GM19328 (cell line): Measurements from ENCODE around the gene NR6A1.

ENCODE experiments used
- ATAC-seq: cut with Tn5 transposase; IDR thresholded peaks from one replicate; pipeline ENCODE4 v1.9.1; 2021; ENCODE audit warnings: mild to moderate bottlenecking, moderate library complexity; ENCODE audit not compliant: unreplicated experiment

Gene NR6A1

DNA sequence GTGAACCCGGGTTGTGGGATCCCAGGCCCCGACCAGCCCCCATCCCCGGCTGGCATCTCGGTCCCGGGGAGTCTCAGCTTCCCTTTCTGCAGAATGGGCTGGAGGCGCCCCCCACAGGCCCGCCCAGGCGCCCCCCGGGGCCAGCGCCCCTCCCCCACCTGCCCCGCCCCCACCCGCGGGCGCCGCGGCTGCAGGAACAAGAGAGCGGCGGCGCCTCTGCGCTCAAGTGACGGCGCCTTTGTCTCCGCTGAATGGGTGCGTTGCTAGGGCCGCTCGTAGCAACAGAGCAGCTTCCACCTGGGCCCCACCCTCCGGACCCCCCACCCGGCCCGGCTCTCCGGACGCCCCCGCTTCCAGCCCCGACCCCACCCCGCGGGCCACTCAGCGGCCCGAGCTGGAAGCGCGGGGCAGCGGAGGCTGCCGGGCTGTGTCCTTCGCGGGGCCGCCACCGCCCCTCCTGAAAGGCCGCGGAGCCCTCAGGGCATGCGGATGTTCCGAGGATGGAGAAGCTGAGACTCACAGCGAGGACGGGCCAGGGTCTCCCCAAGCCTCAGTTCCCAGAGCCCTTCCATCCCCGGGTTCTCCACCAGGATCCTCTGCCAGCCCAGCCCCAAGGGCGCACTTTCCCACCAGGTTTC lies 293.3 kb downstream of the NR6A1 start:
- no peak for ATAC-seq

DNA sequence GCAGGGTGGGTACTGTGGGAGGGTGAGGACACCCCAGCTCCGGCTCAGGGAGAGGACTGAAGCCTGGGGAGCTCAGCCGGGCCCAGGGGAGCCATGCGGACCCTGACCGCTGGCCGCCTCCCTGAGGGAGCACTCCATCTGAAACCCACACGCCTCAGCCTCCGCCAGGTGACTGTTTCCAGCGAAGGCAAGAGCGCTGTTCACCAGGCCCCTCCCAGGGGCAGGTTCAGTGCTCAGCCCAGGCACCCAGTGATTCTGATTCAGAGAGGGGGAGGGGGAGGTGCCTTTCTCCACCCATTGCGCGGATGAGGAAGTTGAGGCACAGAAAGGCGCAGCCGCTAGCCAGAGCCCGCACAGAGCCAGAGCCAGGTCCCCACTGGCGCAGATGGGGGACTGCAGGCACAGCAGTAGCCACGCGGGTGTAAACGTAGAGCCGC lies 293.9 kb downstream of the NR6A1 start:
- ATAC-seq, result no peak

DNA sequence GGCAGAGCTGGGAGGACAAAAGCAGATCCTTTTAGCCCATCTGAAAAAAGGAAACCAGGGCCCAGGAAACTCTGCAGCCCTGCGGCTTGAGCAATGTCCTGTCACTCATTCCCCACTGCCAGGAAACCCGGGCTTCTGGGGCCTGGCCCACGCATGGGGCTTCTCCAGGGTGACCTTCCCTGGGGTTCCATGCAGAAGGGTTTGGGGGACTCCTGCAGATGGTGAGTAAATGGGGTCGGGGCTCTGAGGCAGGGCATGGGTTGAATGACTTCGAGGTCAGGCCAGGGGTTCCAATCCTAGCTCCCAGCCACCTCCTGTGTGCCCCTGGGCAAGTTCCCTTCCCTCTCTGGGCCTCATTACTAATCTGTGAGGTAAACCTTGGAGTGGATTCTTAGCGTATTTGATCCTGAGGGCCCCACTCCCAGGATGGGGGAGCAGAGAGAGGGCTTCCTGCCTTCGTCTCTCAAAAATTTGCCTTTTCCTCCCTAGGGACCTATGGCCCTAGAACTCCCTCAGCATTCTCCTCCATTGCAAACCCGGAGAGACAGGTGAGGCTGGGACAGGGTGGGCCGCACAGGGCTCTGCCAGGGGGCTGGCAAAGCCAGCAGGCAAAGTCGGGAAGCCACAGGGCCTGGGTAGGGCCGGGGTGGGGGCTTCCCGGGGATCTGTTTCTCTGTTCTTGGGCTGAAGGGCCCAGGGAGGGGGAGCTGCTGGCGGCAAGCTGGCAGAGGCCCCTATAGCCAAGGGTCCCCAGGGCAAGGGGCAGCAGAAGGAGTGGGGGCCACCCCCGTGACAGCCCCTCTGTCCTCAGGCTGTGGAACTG lies 295.0 kb downstream of the NR6A1 start:
- no peak for ATAC-seq

DNA sequence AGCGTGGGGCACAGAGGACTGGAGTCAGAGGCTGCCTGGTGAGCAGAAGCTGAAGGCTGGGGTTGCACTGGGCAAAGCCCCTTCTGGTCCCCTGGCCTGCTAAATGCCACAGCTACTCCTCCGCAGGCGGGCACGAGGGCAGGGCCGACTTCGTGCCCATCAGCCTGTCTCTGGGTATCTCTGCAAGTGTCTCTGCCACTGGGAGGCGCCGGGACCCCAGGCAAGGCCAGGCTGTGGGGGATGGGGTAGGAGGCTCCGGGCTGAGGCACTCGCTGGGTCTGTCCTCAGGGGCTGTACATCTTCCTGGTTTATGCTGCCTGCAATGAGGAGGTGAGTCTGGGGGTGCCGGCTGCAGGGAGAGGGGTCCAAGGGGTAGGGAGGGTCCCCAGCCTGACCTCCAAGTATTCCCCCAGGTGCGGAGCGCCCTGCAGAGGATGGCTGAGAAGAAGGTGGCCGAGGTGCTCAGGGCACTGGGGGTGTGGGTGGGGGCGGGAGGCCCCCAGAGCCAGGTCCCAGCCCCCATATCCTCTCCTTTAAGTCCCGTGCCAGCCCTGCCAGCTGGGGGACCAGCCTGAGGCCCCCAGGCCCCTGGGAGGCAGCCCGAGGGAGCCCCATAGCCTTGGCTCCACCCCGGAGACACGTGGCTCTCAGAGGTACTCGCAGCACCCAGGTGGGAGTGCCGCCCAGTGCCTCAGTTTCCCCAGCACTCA lies 295.8 kb downstream of the NR6A1 start:
- ATAC-seq, result no peak

DNA sequence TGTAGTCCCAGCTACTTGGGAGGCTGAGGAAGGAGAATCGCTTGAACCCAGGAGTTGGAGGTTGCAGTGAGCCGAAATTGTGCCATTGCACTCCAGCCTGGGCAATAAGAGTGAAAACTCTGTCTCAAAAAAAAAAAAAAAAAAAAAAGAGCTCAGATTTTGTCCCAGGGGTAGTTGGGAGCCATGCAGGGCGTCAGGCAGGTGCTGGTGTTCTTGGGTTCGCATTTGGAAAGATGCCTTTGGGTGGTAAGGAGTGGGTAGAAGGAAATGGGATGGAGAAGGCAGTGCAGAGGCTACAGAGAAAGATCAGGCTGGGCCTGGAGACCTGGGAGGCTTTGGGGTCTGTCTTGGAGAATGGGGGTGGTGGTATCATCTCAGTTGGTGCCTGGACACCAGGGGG lies 297.0 kb downstream of the NR6A1 start:
- no peak for ATAC-seq

DNA sequence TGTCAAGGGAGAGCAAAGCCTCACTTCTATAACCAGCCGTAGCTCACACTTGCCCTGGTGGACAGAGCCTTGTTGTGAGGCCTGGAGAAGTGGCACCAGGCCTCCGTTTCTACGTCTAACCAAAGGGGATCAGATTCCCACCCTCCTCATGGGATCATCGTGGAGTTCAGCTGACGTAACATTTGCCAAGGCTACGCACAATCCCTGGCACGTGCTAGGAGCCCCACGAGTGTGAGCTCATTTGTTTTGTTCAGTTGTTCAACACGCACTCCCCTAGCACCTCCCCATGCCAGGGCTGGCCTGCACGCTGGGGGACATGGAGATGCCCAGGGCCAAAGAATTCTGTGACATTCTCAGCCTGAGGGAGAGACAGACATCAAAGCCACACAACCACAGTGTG lies 297.8 kb downstream of the NR6A1 start:
- no peak for ATAC-seq

DNA sequence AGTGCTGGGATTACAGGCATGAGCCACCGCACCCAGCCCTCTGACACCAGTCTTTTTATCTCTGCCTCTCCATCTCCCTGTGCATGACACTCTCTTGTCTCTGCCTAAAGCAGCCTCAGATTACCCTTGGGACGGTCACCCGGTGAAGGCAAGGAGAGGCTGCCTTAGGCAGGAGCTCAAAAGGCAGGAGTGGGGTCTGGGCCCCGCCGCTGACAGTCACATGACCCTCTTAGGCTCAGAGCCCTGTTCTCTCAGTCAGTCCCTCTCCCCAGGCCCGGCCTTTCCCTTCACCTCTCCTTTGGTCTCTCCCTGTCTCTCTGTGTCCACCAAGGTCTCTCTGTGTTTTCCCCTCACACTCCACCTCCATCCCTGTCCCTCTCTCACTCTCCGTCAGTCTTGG lies 298.3 kb downstream of the NR6A1 start:
- no peak for ATAC-seq

DNA sequence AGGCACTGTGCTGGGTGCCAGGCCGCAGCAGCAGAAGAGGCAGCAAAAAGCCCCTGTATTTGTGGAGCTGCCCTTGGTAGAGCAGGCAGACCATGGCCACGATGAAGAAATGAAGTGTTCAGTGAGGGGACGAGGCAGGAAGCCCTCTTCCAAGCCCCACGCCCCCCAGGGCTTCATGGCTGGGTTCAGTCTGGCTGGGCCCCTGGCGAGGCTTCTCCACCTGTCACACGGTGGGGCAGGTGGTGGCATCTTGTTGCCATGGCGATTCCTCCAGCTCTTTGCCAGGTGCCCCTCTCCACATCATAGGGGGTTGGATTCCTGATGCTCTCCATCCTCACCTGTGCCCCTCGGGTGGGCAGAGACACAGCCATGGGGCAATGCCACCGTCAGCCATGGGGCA lies 299.4 kb downstream of the NR6A1 start:
- ATAC-seq, result no peak

DNA sequence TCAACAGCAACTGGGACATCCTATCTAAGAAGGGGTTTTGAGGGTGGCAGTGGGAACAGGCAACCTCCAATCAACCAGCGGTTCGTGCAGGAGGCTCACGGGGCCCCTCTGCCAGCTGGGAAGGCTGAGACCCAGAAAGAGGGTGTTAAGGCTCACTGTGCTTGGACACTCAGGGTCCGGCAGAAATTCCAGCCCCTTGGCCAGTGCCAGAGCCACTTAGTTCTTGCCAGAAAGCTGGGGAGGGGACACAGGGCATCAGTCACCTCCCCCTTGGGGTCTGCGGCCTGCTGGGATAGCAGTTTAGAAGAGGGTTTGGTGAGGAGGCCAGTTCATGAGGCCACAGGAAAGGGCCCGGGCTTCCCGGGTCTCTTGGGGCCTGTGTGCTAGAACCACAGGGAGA lies 300.4 kb downstream of the NR6A1 start:
- no peak for ATAC-seq

DNA sequence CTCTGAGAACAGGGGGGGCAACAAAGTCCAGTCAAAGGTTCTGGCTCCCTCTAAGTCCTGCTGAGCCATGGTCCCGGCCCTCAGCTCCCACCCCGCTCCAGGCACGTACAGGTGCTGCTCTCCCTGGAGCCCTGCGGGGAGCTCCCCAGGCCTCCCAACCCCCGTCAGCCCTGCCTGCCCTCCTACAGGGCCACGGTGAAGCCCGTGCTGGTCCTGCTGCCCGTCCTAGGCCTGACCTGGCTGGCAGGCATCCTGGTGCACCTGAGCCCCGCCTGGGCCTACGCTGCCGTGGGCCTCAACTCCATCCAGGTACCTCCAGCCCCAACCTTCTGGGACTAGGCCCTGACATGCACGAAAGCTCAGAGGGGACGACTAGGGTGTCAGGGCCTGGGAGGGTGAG lies 300.8 kb downstream of the NR6A1 start:
- ATAC-seq, result no peak

DNA sequence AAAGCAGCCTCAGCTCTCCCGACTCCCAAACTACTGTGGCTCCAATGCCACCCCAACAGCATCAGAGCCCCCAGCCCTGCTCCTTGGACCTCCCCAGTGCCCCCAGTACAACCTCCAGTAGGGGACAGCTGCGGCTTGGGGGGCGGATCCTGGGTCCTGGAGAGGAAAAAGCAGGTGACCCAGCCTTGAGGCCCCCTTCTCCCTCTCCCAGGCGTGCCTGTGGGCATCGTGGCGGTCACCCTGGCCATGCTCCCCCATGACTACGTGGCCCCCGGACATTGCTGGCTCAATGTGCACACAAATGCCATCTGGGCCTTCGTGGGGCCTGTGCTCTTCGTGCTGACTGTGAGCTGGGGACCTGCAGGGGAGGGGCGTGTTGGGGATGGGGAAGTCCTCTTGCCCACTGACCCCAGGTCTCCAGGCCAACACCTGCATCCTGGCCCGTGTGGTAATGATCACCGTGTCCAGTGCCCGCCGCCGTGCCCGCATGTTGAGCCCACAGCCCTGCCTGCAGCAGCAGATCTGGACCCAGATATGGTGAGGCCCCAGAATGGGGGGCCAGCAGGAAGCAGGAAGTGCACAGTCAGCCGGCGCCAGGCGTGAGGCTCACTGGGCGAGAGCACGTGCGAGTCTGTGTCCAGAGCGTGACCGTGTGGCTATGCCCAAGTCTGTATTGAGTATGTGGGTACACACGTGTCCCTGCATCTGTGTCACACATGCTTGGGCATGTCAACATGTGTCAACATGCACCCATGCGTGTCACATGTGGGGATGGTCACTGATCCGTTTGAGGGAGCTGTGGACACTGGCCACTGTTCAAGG lies 301.9 kb downstream of the NR6A1 start:
- no peak for ATAC-seq

DNA sequence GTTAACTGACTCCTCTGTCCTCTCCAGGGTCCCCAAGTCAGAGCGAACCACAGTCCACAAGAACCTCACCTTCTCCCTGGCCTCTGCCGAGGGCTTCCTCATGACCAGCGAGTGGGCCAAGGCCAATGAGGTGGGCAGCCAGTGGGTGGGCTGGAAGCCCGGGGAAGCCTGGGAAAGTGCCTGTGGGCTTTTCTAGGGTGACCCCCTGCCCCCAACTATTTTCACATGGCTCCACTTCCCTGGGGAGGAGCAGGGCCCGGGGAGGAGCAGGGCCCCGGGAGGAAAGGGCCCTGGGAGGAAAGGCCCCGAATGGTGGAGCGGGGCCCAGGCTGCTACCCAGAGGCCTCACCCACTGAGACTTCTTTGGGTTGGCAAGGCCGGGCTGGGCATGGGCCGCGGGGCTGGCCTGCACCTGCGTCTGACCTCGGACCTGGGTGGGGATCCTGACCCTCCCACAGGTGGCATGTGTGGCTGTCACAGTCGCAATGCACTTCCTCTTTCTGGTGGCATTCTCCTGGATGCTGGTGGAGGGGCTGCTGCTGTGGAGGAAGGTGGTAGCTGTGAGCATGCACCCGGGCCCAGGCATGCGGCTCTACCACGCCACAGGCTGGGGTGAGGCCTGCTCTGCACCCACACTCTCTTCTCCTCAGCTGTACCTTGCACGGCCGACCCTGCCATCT lies 302.9 kb downstream of the NR6A1 start:
- ATAC-seq, result no peak

DNA sequence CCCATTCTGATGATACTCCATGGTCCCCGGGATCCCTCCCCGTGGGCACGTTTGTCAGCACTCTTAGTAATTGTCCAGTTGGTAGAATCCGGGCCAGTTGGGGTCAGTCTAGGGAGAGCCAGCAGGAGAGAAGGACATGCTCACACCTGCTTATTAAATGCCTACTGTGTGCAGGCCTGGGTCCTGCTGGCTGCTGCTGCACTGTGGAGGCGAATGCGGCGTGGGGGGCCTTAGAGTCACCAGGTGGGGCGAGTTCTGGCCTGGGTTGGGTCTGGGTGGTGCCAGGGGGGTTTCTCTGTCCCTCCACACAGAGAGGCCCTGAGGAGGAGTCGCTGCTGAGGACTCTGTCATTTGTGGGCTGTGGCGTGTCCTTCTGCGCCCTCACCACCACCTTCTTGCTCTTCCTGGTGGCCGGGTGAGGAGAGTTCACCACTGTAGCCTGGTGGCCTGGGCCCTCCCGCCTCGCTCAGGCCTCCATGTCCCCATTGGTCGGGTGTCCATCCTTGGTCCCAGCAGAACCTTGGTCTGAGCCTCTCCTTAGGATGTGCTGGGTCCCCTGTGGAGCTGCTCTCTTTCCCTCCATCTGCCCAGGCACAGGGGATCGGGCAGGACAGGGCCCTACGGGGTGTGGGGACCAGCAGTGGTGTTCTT lies 303.6 kb downstream of the NR6A1 start:
- ATAC-seq, result no peak
